ENCODE data around the gene CYP4A11.
"Not testable (repeated sequence)": the region's sequence is repeated elsewhere in the genome, so short reads cannot be mapped to it uniquely, and the experiment has no call there.

CYP4A11 gene

DNA sequence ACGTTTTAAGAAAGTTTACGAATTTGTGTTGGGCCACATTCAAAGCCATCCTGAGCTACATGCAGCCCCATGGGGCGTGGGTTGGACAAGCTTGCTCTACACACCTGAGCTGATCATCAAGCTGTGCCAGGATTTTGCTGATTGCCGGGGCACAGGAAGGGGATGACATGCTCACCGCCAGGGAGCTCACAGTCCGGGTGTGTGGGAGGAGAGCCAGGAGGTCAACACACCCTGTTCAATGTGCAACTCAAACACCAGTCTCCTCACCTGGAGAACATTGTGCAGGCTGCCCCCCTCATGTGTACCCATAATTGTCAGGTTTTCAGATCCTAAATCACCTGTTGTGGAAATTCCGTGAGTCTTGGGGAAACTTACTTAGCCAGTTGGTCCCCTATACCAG, 969 bp downstream of the CYP4A11 start:
- H3K9me3 Mint-ChIP-seq: no peaks in the 10 kb centered on the region
- no peaks in the 10 kb centered on the region for H3K36me3 Mint-ChIP-seq

DNA sequence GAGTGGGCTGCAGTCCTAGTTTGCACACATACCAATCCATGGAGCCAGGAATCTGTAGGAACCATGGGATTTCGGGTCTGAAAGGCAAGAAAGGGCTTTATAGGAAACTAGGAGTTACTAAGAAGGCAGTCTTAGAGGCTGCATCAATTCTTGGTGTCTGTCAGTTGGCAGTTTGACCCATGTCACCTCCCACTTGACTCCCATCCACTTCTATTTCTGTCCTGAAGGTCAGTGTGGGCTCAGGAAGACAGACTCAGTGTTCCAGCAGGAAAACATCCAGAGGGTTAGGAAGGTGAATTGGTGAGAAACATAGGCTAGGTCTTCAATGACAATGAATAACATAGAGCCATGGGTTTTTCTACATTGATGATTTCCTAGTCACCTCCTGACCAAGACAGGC, 4.0 kb downstream of the CYP4A11 start:
- DNase-seq (ENCODE audit: low spot score in 2 of 2) (no peak), ATAC-seq (no peak)
- Mint-ChIP-seq H3K36me3 (no peaks in the 10 kb centered on the region), H3K9me3 (no peaks in the 10 kb centered on the region), H3K27ac (no peak overlapping the region), H3K4me3 (no peak overlapping the region), H3K4me1 (no peaks in the 10 kb centered on the region)

More for the DNA sequence above, 969 bp downstream of the CYP4A11 start:
- H3K4me1 Mint-ChIP-seq: no peaks in the 10 kb centered on the region
- ATAC-seq (no peak), DNase-seq (ENCODE audit: low spot score in 2 of 2) (no peak)
- no peak overlapping the region for H3K27ac Mint-ChIP-seq
- no peak overlapping the region for H3K4me3 Mint-ChIP-seq

DNA sequence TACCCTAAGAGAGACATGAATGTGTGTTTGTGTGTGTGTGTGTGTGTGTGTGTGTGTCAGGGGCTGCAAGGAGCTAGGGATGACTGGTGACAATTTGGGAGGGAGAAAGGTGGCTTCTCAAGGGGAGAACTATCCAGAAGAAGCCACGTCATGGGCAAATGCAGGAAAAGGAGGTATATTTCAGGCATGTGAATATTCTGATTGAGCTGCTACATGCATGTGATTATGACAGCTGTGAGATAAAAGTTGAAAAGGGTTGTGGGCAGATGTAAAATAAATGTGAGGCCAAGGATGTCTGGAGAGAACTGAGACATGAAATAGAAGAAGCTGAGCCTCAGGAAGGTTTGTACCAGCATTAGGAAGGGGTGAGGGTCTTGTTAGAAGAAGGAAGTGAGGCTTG, 4.5 kb downstream of the CYP4A11 start:
- Mint-ChIP-seq H3K36me3 (no peaks in the 10 kb centered on the region), H3K4me1 (no peaks in the 10 kb centered on the region), H3K27ac (no peak overlapping the region), H3K4me3 (no peak overlapping the region), H3K9me3 (no peaks in the 10 kb centered on the region)
- ATAC-seq: no peak
- no peak for DNase-seq (ENCODE audit: low spot score in 2 of 2)

DNA sequence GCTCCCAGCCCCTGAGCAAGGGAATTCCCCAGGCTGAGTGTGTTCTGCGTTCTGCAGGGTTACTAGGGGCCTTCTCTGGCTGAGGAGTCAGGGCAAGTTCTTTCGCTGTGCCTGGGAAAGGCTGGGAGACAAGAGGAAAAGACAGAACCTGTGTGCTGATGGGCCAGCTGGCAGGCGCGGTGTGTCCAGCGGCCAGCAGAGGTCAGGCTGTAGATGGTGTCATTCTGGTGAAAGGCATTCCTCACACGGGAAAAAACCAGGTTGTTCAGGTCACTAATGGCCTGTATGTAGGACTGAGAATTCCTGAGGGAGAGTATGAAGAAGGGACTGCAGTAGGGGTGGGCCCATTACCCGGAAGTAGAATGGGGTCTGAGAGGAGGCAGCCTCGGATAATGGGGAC, 6.4 kb downstream of the CYP4A11 start:
- not testable (repeated sequence) for H3K27ac Mint-ChIP-seq; H3K4me1 Mint-ChIP-seq; H3K9me3 Mint-ChIP-seq; H3K36me3 Mint-ChIP-seq; H3K4me3 Mint-ChIP-seq; DNase-seq (ENCODE audit: low spot score in 2 of 2); ATAC-seq

DNA sequence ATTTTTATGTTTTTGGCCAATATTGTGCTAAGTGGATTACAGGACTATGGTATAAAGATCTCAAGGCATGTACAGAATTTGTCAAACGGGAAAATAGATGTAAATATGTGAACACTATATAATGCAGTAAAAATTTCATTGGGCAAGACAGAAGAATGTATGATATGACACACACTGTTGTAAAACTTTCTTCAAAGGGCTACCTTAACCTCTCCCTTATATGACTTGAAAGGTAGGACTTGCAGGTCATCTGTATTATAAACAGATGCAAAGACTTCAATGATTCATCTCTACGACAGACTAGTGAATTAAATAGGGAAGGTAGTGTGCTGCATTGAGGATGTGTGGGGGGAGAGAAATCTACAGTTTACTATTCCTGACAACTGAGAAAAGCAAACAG, 9.3 kb downstream of the CYP4A11 start:
- not testable (repeated sequence) for H3K4me3 Mint-ChIP-seq; DNase-seq (ENCODE audit: low spot score in 2 of 2); H3K36me3 Mint-ChIP-seq; H3K4me1 Mint-ChIP-seq; ATAC-seq; H3K9me3 Mint-ChIP-seq; H3K27ac Mint-ChIP-seq

DNA sequence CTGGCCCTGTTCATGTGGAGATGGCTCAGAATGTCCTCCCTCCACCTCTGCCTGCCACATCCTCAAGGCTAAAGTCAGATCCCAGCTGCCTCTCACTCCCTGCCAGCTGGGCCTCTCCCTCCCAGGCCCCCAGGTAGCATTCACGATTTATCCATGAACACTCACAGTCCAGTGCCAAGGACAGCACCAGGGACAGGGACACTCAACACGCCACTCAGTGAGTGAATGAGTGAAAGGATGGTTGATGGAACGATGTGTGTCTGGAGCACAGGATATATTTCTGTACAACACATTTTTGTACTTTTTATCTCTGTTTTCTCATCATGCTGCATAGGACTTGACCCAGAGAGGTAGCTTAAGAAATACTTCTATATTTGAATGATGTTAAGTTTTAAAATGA, 10.1 kb downstream of the CYP4A11 start:
- Mint-ChIP-seq H3K4me3 (no peak overlapping the region), H3K9me3 (no peaks in the 10 kb centered on the region), H3K36me3 (no peaks in the 10 kb centered on the region), H3K27ac (no peak overlapping the region), H3K4me1 (no peaks in the 10 kb centered on the region)
- ATAC-seq (no peak), DNase-seq (ENCODE audit: low spot score in 2 of 2) (no peak)

DNA sequence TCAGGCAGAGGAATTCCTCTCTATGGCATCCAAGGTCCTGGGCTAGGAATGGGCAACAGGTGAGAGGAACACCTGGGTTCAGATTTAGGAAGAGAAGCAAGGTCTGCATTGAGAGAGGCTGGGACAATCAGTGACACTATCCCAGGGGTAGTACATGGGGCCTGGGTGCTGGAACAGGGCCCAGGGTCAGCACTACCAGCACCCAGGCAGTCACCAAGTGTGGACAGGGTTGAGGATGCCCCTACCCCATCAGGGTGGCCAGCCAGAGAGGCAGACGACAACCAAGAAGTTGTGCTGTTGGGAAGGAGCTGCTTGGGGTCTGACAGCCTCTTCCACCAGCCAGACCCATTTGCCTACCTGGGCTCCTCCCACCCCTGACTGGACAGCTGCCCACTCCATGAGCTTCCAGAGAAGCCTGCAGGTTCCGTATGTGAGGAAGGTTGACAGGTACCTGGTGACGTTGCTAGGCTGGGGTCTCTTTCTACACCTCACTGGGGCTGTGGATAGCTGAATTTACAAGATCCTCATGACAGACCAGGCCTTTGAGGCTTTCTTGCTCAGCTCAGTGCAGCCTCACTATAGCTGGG, 13.9 kb downstream of the CYP4A11 start:
- peak; percentile 24 for ATAC-seq
- H3K4me1 Mint-ChIP-seq: no peaks in the 10 kb centered on the region
- no peak overlapping the region for H3K4me3 Mint-ChIP-seq
- no peak overlapping the region for H3K27ac Mint-ChIP-seq
- DNase-seq (ENCODE audit: low spot score in 2 of 2): no peak
- H3K36me3 Mint-ChIP-seq: no peaks in the 10 kb centered on the region
- H3K9me3 Mint-ChIP-seq: peaks cover 6% of the 10 kb centered on the region

DNA sequence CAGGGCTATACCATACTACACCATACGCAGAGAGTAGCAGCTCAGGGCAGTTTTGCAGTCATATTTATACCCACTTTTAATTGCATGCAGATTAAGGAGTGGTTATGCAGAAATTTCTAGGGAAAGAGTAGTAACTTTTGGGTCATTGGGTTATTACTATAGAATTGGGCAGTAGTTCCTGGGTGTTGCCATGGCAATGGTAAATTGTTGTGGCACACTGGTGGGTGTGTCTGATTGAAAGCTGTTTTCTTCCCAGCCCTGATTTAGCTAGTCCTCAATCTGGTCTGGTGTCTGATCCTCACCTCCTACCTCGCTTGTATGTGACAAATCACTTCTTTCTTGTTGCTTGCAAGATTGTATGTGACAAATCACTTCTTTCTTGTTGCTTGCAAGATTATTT, 30.5 kb downstream of the CYP4A11 start:
- ATAC-seq (no peak), DNase-seq (ENCODE audit: low spot score in 2 of 2) (no peak)
- Mint-ChIP-seq H3K36me3 (no peaks in the 10 kb centered on the region), H3K4me1 (no peaks in the 10 kb centered on the region), H3K4me3 (no peak overlapping the region), H3K9me3 (peaks cover 8% of the 10 kb centered on the region), H3K27ac (no peak overlapping the region)

DNA sequence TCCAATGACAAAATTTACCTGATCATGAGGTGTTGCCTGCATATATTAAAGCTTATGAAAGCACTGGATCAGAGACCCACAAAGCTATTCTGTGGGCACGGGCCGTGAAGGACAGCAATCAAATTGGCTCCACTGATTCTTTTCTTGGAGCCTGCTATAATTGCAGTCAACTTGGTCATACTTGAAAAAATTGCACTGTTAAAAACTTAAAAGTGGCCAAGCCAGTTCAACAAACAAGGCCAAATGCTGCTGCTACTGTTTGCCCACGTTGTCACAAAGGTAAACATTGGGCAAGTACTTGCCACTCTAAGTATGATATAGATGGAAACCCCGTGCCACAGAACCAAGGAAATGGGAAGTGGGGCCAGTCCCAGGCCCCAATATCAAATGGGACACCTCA, 37.8 kb downstream of the CYP4A11 start:
- DNase-seq (ENCODE audit: low spot score in 2 of 2): no peak
- Mint-ChIP-seq H3K9me3 (peaks cover 17% of the 10 kb centered on the region), H3K4me3 (no peak overlapping the region), H3K4me1 (no peaks in the 10 kb centered on the region), H3K27ac (no peak overlapping the region), H3K36me3 (no peaks in the 10 kb centered on the region)
- ATAC-seq: no peak

DNA sequence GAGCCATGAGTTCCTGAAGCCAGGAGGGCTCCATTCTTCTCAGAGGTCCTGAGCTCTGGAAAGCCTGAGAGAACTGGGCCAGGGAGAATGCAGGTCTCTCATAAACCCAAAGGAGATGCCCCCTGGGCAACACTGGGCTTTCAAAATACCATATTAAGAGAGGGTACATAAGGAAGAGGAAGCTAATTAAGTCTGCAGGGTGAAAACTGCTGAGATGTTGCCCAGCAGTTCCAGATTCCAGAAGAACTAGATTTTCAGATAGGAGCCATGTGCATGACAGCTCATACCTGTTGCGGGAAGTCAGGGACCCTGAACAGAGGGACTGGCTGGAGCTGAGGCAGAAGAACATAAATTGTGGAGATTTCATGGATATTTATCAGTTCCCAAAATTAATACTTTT, 40.9 kb downstream of the CYP4A11 start:
- Mint-ChIP-seq H3K4me3 (no peak overlapping the region), H3K4me1 (no peaks in the 10 kb centered on the region), H3K36me3 (no peaks in the 10 kb centered on the region), H3K27ac (no peak overlapping the region), H3K9me3 (peaks cover 9% of the 10 kb centered on the region)
- no peak for ATAC-seq
- DNase-seq (ENCODE audit: low spot score in 2 of 2): no peak

DNA sequence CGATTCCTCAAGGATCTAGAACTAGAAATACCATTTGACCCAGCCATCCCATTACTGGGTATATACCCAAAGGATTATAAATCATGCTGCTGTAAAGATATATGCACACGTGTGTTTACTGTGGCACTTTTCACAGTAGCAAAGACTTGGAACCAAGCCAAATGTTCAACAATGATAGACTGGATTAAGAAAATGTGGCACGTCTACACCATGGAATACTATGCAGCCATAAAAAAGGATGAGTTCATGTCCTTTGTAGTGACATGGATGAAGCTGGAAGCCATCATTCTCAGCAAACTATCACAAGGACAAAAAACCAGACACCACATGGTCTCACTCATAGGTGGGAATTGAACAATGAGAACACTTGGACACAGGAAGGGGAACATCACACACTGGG, 59.6 kb downstream of the CYP4A11 start:
- not testable (repeated sequence) for H3K36me3 Mint-ChIP-seq; ATAC-seq; H3K4me1 Mint-ChIP-seq; H3K4me3 Mint-ChIP-seq; H3K9me3 Mint-ChIP-seq; H3K27ac Mint-ChIP-seq; DNase-seq (ENCODE audit: low spot score in 2 of 2)
